ENCODE data around the gene OR1D5. TPM values are rescaled to one million over a fixed set of nuclear protein-coding genes. Genes with fewer than 3 reads are reported as not detected.
"Not testable (repeated sequence)": the region's sequence is repeated elsewhere in the genome, so short reads cannot be mapped to it uniquely, and the experiment has no call there.

OR1D5 gene
- total RNA-seq, 1 donor from 2014 or later: not detected

GRCh38 chr17:3032258-3033247 is 30.9 kb downstream of the OR1D5 start:
- intact Hi-C loops (cut with micrococcal nuclease): no loop called here

- intact Hi-C loops (cut with micrococcal nuclease): not testable (repeated sequence)
Measured at GRCh38 chr17:3030852-3031470, 32.4 kb downstream of the OR1D5 start.

- intact Hi-C loops (cut with micrococcal nuclease): no loop called here
Measured at GRCh38 chr17:3030096-3030495, 33.3 kb downstream of the OR1D5 start.

GRCh38 chr17:3029213-3029913 is 34.0 kb downstream of the OR1D5 start:
- intact Hi-C loops (cut with micrococcal nuclease): no loop called here

GRCh38 chr17:3027786-3028532 is 35.4 kb downstream of the OR1D5 start:
- intact Hi-C loops (cut with micrococcal nuclease): no loop called here

GRCh38 chr17:3026856-3027751 is 36.3 kb downstream of the OR1D5 start:
- intact Hi-C loops (cut with micrococcal nuclease): no loop called here

GRCh38 chr17:3026125-3026855 is 37.1 kb downstream of the OR1D5 start:
- intact Hi-C loops (cut with micrococcal nuclease): no loop called here

GRCh38 chr17:3025421-3026124 is 37.8 kb downstream of the OR1D5 start:
- intact Hi-C loops (cut with micrococcal nuclease): no loop called here

GRCh38 chr17:3024346-3024745 is 39.1 kb downstream of the OR1D5 start:
- intact Hi-C loops (cut with micrococcal nuclease): no loop called here

GRCh38 chr17:3022197-3022596 is 41.2 kb downstream of the OR1D5 start:
- intact Hi-C loops (cut with micrococcal nuclease): no loop called here

GRCh38 chr17:3020381-3020780 is 43.0 kb downstream of the OR1D5 start:
- intact Hi-C loops (cut with micrococcal nuclease): no loop called here

- intact Hi-C loops (cut with micrococcal nuclease): no loop called here
Measured at GRCh38 chr17:3019761-3020160, 43.6 kb downstream of the OR1D5 start.

GRCh38 chr17:3017936-3018335 is 45.5 kb downstream of the OR1D5 start:
- intact Hi-C loops (cut with micrococcal nuclease): no loop called here

GRCh38 chr17:3015890-3016289 is 47.5 kb downstream of the OR1D5 start:
- intact Hi-C loops (cut with micrococcal nuclease): no loop called here

- intact Hi-C loops (cut with micrococcal nuclease): no loop called here
Measured at GRCh38 chr17:3012926-3013581, 50.4 kb downstream of the OR1D5 start.
